Measurements from ENCODE around the gene ALOX15B.

Gene ALOX15B

DNA sequence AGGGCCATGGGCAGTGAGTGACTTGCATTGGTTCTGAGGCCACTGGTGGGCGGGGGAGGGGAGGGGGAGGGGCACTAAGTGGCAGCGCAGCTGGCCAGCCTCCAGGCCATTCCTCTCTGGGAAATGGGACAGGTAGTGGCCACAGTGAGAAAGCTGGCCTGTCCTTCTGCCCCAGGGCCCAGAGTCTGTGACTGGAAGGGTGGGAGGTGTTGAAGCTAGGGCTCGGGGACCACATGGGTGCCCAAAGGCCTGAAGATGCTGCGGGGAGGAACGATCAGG, 49.0 kb downstream of the ALOX15B start:
- in situ Hi-C loops (cut with MboI; ENCODE audit: low pct_unique_long_range_greater_than_20kb, low sequenced_read_pairs, unreplicated experiment) = no loop called here
- no peak for DNase-seq (ENCODE audit: low spot score)
- TF ChIP-seq, protein P1, sequence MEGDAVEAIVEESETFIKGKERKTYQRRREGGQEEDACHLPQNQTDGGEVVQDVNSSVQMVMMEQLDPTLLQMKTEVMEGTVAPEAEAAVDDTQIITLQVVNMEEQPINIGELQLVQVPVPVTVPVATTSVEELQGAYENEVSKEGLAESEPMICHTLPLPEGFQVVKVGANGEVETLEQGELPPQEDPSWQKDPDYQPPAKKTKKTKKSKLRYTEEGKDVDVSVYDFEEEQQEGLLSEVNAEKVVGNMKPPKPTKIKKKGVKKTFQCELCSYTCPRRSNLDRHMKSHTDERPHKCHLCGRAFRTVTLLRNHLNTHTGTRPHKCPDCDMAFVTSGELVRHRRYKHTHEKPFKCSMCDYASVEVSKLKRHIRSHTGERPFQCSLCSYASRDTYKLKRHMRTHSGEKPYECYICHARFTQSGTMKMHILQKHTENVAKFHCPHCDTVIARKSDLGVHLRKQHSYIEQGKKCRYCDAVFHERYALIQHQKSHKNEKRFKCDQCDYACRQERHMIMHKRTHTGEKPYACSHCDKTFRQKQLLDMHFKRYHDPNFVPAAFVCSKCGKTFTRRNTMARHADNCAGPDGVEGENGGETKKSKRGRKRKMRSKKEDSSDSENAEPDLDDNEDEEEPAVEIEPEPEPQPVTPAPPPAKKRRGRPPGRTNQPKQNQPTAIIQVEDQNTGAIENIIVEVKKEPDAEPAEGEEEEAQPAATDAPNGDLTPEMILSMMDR (IDR thresholded peaks at IDR 0.05; ENCODE audit: extremely low read depth, insufficient read depth, missing control alignments) = no peak

DNA sequence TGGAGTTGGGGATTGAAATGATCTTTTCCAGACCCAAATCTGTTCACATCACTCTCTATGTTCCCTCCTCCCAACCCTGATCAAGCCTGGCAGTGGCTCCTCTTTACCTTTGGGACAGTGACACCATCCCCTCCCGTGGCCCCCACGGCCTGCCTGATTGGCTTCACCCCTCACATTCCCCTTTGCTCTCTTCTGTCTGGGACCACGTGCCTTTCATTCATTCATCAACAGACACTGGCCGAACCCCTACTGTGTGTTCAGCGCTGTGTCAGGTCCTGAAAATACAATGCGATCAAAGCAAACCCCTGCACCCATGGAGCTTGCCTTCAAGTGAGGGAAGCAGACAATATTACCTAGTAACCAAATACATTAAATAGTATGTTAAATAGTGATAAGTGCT, 50.9 kb downstream of the ALOX15B start:
- DNase-seq (ENCODE audit: low spot score) = no peak
- in situ Hi-C loops (cut with MboI; ENCODE audit: low pct_unique_long_range_greater_than_20kb, low sequenced_read_pairs, unreplicated experiment) = no loop called here

DNA sequence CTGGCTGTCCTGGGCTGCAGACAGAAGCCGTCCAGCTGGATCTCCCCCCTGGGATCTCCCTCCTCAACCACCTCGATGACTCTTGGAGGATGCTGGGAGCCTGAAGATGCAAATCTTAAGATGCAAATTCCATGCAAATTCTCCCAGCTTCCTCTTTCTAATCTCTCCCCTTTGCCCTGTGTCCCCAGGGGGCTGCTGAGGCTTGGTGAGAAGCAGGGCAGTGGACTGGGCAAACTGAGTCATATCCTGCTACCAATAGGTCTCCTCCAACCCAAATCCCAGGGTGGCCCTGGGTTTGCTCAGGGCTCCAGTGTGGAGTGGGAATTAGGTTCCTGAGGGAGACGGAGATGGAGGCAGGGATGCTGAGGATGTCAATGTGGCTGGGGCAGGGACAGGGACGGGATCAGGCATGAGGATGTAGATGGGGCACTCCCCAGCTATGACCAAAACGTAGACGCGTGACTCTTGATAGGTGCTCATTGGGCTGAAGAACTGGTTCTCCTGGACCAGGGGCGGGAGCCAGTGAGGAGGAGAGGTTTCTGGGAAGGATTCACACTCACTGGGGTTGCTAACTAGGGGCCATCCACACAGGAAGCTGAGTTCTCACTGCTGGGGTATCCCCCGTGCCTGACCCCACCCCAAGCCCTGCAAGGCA, 52.3 kb downstream of the ALOX15B start:
- in situ Hi-C loops (cut with MboI; ENCODE audit: low pct_unique_long_range_greater_than_20kb, low sequenced_read_pairs, unreplicated experiment) = no loop called here
- TF ChIP-seq, protein P1 (IDR thresholded peaks at IDR 0.05; ENCODE audit: extremely low read depth, insufficient read depth, missing control alignments) = no peak
- peak; percentile 74 for DNase-seq (ENCODE audit: low spot score)

More for the DNA sequence above, 50.9 kb downstream of the ALOX15B start:
- TF ChIP-seq, protein P1 (IDR thresholded peaks at IDR 0.05; ENCODE audit: extremely low read depth, insufficient read depth, missing control alignments) = no peak

DNA sequence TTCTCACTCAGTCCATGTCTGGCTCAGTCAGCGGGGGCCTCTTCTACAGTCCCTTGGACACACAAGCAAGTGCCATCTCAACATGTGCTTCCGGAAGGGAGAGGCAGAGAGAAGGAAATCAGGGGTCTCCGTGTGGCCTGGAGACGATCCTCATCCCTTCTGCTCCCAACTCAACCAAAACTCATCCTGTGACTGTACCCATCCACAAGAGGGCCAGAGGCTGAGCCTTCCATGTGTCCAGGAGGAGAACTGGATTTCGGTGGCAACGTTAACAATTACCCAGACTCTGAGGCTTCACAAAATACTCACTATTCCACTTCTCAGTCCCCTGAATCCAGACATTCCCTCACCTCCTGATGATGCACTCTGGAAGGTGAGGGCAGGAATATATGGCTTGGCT, 56.5 kb downstream of the ALOX15B start:
- in situ Hi-C loops (cut with MboI; ENCODE audit: low pct_unique_long_range_greater_than_20kb, low sequenced_read_pairs, unreplicated experiment) = no loop called here
- DNase-seq (ENCODE audit: low spot score) = no peak
- TF ChIP-seq, protein P1 (IDR thresholded peaks at IDR 0.05; ENCODE audit: extremely low read depth, insufficient read depth, missing control alignments) = no peak

DNA sequence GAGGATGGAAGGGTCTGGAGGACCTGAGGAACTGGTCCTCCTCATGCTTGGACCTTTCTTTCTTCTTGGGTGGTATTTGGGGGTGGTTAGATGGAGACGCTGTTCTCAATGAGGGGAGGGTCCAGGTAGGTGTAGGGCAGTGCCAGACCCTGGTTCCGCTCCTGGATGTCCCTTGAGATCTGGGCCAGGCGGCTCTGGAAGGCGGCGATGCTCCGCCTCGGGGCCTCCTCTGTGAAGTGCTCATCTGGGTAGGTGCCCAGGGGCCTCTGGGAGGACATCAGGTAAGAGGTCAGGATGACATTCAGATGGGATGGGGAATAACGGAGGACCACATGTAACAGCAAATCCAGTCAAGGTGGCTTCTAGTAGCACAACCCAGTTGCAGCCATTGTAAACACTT, 57.7 kb downstream of the ALOX15B start:
- no peak for DNase-seq (ENCODE audit: low spot score)
- TF ChIP-seq, protein P1 (IDR thresholded peaks at IDR 0.05; ENCODE audit: extremely low read depth, insufficient read depth, missing control alignments) = no peak
- in situ Hi-C loops (cut with MboI; ENCODE audit: low pct_unique_long_range_greater_than_20kb, low sequenced_read_pairs, unreplicated experiment) = no loop called here

Data from GM13977 (cell line).